NCI-H1694 (cell line): ENCODE data around the gene KLC4.

ENCODE experiments used
- DNase-seq: peaks from one replicate; lab custom pipeline; 2025; lab: John Stamatoyannopoulos, UW

Gene KLC4

DNA sequence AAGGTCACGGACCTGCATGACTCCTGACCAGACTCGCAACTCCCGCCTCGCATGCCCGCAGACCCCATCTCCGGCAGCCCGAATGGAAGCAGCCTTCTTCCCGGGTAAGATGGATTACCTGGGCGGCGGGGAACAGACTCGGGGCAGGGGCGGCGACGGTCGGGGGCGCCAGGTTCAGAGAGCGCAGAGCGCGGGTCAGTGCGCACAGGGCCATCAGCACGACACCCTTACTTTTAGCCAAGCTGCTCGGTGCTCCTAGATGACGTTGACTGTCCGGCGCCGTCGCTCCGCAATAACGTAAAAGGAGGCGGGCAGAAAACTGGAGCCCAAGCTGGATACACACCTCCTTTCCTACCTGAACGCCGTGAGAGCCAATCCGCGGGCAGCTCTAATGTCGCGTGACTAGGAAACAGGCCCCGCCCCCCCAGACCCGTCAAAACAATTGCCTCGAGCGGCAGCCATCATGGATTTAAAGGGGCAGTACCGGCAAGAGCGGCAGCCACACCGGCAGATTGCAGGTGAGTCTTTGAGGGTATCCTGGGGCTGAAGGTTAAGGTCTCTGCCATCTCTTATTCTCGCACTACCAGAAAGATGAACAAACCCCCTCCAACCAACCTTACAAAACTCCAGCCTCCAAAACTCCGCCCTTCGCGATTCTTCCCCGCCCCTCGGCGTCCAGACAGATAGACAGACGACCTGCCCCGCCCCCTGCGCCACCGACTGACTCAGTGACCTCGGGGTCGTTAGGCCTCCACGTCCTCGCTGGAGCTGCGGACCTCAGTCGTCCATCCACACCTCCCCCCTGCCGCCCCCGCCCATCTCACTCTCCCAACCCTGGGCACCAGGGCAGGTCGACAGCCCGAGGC lies at the start of gene KLC4, which contains the start of gene MRPL2:
Gene KLC4, plus strand, starts transcription at position 464 of the 866 bp plus-strand sequence. CDS start 1,705 bp downstream, outside the sequence.
Gene MRPL2, minus strand, starts transcription at position 267 of the 866 bp plus-strand sequence. Its CDS starts 53 bp downstream, at position 214.
- DNase-seq, result peak; percentile 97

DNA sequence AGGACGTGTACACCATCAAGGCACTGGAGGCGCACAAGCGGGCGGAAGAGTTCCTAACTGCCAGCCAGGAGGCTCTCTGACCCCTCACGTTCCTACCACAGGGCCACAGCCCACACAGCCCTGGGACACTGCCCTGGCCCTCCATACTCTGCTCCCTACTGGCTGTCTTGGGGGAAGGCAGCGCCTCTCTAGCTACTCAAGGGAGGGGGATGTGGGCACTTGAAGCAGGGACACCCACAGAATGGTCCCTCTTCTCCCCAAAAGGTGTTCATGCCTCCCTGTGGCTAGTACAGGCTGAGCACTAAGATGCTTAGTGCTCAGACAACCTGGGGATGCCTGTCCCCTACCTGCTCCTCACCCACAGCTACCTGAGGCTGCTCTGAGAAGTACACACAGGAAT lies 48.2 kb upstream of the KLC4 start:
- no peak for DNase-seq

DNA sequence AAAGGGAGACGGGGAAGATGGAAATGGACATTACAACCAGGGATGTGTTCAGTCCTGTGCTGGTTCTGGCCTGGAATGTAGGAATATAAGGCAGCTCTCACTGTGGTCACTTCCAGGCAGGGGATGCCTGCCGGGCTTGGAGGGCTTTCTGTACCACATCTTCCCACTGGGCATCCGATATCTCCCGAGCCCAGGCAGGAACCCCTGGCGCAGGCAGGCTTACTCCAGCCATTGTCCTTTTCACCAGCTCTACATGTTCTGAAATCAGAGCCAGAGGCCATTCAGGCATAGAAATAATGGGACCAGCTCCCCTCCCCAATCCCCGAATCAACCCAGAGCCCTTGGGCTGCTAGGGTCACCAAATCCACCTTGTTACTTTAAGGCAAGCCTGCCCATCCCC lies 47.1 kb upstream of the KLC4 start:
- DNase-seq, result no peak

DNA sequence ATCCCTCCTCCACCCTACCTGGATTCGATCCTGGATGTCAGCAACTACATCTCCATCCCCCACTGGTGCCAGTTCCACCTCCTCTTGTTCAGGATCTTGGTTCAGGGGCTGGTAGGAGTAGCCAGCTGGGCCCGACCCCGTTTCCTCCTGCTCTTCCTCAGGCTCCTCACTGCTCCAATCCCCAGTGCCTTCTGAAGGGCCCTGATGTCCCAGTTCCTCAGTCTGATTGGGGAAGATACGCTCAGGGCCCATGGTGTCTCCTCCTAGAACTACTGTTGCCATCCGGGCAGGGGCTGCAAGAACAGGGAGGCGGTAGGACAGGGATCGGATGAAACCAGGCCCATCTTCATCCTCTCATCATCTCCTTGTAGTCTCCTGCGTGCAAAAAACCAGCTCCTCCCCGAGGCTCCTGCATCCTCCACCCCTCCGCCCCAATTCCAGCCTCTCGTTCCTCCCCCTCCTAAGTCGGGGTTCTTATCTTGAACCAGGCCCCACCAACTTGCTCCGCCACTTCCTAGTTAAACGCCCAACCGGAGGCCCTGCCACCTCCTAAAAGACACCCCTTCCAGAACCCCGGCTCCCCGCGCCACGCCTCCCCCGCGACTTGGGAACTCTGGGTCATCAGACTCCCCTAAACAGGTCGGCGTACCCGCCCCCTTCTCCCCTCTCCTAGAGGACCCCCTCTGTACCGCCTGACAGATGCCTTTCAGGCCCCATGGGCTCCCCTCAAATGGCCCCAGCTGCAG lies 46.2 kb upstream of the KLC4 start:
- no peak for DNase-seq

DNA sequence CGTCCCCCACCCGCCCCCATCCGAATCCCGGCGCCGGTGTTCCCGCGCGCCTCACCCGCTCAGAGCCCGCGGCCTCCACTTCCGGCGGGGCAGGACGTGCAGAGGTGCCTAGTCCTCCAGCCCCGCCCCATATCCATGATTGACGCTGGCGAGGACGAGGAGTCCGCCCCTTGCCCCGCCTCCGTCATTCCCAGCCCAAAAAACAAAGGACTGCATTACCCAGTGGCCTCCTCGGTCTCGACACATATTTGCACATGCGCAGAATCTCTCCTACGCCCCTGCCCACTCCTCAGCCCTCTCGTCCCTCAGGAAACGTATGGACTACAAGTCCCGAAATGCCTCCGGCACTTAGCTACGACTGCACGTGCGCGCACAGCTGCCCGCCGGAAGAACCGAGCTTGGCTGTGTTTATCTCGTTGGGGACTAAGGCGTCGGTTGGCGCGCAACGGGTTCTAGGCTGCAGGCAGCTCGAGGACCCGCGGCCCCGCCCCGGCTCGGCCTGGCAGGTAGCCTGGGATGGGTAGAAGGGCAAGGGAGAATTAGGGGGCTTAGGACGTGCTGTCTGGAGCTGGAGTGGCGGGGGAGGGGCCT lies 45.5 kb upstream of the KLC4 start, which contains the start of the genes KLHDC3 and MEA1:
Gene KLHDC3, plus strand, starts transcription at position 407 of the 591 bp plus-strand sequence. CDS start 2,944 bp downstream, outside the sequence.
Gene MEA1, minus strand, starts transcription at position 104 of the 591 bp plus-strand sequence. CDS start 133 bp downstream, outside the sequence.
- DNase-seq, result peak; percentile 99

DNA sequence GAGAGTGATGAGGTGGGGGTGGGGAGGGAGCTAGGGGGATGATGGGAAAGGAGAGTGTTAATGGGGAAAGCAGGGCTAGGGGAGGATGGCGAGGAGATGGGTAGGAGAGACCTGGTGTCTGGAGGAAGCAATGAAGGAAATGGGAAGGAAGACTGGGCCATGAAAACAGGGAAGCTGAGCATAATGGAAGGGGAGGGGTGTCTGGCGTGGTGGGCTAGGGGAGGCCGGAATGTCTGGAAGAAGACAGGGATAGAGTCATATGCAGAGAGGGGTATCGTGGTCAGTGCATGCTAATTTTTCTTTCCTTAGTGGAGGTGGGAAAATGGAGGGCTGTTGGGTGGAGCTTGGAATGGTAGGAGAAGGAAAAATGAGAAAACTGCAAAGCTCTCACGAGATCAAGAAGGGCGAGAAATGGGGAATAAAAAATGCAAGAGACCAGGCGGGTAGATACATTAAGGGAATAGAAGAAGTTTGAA lies 45.0 kb upstream of the KLC4 start:
- no peak for DNase-seq

DNA sequence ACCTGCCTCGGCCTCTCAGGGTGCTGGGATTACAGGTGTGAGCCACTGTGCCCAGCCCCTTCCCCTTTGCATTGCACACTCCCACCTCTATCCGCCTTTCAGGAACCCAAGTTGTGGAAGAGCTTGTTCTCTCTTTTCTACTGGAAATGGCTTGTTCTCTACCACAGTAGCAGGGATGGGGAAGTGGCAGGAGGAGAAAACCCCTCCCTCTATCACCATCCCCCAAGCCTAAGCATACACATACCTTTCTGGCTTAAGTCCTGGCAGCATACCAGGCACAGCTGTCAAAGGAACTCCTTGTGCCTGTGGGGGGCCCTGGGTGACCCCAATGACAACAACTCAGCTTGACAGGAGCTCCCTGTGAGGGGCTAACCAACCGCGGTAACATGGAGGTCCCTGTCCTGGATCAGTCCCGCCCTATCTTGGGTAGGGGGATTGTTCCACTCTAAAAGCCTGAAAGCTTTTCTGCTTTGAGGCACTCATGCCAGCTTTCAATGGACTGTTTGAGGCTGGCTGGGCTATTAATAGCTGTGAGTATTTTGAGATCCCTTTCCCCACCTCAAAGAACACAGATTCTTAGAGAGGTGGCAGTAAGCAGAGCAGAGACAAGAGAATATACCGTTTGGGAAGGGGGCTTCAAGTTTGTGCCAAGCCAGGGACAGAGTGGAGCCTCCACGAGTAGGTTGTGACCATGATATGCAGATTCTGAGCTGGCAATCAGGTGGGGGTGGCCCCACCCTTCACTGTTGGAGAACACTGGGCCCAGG lies 43.1 kb upstream of the KLC4 start:
- no peak for DNase-seq

DNA sequence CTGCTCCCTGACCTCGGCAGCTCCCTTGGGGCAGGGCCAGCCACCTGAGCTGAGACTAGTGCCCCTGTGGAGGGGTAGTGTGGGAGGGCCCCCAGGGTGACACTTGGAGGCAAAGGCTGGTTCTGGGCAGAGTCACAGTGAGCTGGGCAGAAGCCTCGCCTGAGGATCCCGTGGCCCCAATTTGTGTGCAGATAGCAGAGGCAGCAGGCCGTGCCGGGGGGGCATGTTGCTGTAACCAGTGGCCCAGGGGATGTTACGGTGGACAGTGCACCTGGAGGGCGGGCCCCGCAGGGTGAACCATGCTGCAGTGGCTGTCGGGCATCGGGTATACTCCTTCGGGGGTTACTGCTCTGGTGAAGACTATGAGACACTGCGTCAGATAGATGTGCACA lies 42.5 kb upstream of the KLC4 start:
- no peak for DNase-seq

DNA sequence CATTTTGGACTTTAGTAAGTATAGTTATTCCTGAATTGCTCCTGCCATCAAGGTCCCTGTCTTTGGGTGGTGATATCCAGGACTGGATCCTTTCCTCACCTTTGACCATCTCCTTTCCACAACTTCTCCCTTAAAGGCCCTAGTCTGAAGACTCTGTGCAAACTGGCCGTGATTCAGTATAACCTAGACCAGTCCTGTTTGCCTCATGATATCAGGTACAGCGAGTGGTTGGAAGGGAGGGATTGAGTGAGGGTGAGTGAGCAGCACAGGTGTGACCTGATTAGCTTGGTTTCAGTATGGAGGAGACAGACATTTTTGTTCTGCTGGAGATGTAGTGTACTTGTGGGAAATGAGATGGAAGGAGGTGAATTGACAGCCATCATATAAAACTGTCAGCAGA lies 40.3 kb upstream of the KLC4 start:
- no peak for DNase-seq

DNA sequence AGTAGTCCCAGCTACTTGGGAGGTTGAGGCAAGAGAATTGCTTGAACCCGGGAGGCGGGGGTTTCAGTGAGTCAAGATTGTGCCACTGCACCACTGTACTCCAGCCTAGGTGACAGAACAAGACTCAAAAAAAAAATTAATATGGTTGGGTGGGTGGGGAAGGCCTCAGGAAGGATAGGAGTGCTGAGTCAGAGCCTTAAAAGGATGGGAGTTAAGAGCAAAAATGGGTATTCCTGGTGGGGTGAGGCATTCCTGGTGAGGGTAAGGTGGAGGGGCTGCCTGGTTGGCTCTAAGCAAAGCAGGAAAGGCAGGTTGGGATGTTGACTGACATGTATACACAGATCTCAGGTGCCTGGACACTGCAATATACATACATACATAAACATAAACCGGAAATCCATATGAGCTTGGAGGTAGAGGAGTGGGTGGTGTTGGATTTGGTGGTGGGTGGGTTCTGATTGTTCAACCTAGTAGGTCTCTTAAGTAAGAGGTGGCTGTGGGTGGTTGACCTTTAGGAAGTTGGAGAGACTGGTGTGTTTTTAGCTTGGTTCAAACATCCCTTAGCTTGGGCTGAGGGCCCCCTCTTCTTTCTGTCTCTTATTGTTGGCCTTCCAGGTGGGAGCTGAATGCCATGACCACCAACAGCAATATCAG lies 39.3 kb upstream of the KLC4 start:
- DNase-seq, result no peak

DNA sequence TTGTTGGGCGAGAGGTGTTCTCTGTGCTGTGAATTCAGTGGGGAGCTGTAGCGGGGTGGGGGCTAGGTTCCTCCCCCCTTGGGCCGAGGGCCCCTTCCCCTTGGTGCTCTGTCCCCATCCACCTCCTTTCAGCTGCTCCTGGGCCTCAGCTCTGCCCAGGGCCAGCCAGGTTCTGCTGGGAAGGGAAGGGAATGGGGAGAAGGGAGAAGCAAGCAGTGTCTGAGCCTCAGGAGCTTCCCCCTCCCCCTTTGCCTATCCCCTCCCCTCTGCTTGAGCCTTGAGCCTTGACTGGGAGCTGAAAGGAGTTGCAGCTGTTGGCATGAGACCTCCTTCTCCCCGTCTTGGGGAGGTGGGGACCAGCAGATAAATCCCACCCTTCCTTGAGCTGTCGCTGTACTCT lies 38.6 kb upstream of the KLC4 start:
- no peak for DNase-seq

DNA sequence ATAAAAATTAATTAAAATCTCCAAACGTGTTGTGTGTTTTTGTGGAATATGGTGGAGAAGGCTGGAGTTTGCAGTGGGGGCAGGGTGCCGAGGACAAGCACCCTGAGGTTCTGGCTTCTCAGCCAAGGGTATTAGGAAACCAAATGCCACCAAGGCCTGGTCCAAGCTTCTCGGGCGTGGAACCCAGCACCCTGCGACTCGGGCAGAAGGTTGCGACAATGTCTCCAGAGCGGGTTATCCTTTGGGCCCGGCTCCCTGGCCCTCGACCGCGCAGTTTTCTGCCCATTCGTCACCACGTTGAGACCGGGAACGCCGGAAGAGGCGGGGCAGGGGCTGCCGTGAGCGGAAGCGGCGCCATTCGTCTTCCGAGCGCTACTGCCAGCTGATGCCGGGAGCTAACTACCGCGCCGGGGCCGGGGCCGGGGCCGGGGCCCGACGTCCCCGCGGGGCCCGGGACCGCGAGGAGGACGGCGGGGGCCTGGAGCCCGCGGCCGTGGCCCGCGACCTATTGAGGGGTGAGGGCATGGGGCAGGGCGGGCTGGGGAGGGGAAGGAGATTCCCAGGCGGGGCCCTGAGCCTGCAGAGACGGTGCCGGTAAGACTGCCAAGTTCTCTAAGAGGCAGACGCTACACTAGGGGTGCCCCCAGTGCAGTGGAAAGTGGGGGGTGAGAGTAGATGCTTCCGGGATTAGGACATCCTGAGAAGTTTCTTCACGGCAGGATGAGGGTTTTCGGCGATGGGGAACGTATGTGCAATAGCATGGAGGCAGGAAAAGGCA lies 38.0 kb upstream of the KLC4 start, which contains the start of gene RRP36:
Gene RRP36, plus strand, starts transcription at position 354 of the 778 bp plus-strand sequence. Its CDS starts 32 bp downstream, at position 386.
- DNase-seq, result peak; percentile 30

DNA sequence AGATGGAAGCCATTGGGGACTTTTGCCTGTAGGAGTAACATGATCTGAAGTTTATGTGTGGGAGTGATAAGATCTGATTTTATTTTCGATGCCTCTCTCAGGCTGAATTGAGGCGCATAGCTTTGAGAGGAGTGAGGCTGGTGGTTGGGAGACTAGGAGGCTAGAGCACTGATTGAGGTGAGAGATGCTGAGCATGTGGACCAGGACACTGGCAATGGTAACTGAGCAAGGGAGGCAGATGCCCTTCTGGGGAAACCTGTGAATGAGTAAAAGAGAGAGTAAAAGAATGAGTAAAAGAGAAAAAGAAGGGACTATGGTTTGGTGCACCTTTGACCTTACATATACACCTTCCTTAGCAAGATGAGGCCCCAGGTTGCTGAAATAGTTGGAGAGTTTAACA lies 35.0 kb upstream of the KLC4 start:
- no peak for DNase-seq

DNA sequence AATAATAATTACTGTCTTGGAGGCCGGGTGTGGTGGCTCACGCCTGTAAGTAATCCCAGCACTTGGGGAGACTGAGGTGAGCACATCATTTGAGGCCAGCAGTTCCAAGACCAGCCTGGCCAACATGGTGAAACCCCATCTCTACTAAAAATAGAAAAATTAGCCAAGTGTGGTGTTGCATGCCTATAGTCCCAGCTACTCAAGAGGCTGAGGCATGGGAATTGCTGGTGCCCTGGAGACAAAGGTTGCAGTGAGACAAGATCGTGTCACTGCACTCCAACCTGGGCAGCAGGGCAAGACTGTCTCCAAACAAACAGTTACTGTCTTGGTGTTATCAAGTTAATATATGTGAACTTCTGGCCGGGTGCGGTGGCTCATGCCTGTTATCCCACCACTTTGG lies 33.1 kb upstream of the KLC4 start:
- no peak for DNase-seq

DNA sequence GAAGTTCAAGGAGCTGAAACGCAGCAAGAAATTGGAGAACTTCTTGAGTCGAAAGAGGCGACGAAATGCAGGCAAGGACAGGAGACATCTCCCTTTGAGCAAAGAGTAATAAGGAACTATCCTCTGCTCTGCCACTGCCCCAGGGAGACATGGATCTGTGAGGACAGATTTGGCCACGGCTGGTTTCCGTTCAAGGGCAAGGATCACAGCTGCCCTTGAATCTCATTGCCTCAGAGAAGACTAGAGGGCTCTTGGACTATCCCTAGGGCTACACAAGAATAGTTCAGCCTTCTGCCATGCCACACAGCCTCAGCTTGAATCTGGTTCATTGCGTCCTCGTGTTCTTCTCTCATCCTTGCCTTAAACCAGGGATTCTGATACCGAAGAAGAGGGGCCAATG lies 30.3 kb upstream of the KLC4 start:
- DNase-seq, result no peak

DNA sequence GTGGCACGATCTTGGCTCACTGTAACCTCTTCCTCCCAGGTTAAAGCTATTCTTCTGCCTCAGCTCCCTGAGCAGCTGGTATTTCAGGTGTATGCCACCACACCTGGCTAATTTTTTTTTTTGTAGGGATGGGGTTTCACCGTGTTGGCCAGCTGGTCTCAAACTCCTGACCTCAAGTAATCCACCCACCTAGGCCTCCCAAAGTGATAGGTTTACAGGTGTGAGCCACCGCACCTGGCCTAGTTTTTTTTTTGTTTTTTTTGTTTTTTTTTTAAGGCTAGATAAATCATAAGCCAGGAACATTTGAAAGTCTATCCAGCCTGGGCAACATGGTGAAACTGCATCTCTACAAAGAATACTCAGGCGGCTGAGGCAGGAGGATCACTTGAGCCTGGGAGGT lies 27.1 kb upstream of the KLC4 start:
- no peak for DNase-seq

DNA sequence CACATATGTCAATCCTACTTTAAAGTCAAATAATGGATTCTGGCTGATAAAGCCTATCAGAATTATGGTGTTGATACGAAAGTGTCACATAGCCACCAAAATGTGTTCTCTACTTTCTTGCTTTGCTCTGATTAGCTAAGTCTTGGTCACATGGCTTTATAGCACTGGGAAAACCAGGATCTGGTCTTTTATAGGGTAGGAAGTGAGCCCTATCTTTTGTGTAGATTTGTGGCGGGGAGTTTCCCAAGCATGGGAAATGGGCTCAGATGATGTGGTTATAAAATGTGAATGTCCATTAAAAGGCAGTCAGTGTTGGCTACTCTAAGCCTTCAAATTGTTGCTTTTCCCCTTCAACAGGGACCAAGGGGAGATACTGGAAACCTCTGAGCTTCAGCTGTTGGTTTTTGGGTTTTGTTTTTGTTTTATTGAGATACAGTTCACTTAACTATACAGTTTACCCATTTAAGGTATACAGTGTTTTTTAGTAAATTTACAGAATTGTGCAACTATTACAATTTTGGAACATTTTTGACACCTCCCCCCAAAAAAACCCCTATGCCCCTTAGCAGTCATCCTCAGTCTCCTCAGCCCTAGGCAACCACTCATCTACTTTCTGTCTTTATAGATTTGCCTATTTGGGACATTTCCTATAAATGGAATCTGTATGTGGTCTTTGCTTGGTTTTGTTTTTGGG lies 25.8 kb upstream of the KLC4 start:
- no peak for DNase-seq

DNA sequence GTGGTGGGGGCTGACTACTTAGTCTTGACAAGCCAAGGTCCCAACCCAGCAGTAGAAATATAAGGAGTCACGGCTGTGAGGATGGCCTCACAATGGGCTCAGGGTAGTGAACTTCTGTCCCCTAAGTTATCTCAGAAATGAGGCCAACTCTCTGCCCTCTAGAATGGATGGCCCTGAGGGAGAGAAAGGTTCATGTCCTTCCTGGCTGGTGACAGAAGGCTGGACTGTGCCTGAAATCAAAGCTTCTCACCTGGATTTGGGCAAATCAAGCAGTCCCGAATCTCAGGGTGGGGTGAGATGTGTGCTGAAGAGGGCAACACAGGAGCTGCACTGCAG lies 25.3 kb upstream of the KLC4 start:
- no peak for DNase-seq

DNA sequence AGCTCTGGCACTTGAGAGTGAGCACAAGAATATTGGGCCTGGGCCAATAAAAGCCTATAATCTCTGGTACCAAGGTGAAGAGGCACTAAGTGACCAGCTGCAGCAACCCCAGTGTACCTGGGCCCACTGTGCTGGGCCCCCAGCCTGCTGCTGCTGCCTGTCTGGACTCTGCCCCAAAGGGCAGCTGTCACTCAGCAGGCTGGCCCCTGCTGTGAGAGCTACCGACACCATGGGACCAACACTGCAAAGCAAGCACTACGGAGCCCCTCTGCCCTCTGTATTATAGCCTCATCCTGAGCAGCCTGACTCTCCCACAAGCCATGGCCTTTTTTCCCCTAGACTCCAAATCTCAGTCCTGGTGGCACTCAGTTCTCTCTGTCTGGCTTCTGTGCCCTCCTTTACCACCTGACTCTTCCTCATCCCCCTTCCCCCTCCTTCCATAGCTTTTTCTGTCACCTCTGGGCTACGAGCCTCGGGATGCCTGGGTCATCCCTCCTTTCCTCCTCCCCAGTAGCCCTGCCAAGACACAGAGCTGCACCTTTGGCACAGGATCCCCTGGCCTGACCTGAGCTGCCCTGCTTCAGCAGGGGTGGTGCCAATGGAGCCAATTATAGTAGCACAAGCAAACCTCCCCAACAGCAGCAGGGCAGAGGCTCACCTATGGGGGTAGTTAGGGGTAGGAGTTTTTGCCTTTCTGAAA lies 23.8 kb upstream of the KLC4 start:
- DNase-seq, result no peak
